GM12892 (cell line): ENCODE measurements around the gene ABCC9.

ENCODE experiments used
- POLR2A ChIP-seq: IDR thresholded peaks from 2 replicates; pipeline ENCODE4 v1.6.1; 2011; ENCODE audit warnings: low read depth, low read length, control low read depth
- POLR2AphosphoS5 ChIP-seq: IDR thresholded peaks from 2 replicates; pipeline ENCODE4 v1.6.1; 2011; ENCODE audit warnings: low read depth, low read length, control low read depth

DNA sequence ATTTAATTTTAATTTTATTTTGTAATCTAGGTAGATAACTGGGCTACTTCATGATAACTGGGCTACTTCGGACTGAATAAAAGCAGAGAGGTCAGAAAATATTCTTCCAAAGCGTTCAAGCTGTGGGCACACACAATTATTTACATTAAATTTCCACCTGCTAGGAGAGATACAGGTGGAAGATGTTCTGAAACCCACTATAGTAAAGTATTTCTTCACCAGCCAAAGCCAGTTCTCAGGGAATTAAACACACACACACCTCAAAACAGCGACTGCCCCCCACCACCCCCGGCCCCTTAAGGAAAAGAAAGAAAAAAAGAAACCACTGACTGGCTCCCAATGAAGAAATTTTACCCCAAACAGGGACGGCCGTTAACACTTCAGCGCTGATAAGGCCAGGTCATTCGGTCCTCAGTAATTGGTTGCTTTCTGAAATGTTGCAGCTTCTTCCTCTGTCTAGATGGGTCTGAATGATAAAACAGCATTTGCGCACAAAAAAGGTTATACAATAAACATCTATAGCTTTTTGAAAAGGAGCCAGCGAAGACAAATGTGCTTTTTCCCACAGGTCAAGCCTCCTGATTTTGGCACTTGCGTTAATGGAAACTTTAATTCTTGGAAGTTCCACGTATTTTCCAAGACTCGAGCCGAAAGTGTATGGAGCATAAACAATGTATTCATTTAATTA lies 165.9 kb downstream of the ABCC9 start:
- TF ChIP-seq POLR2A = no peak
- TF ChIP-seq POLR2AphosphoS5 = no peak
